H9 (cell line): ENCODE results near the gene THY1. TPM values are rescaled to one million over a fixed set of nuclear protein-coding genes. Genes with fewer than 3 reads are reported as not detected.

Experiments
- DNase-seq: peaks from one replicate; pipeline ENCODE4 v3.0.0-alpha.2; 2017
- H2AFZ ChIP-seq: one replicate; pipeline ENCODE4 v1.6.1; 2013; ENCODE audit warnings: mild to moderate bottlenecking, low read length, control low read depth, moderate library complexity
- H2AK5ac ChIP-seq: 2 replicates; pipeline ENCODE4 v1.6.1; 2013; ENCODE audit warnings: low read length, control low read depth, mixed read lengths; ENCODE audit not compliant: insufficient read length
- H2BK120ac ChIP-seq: one replicate; pipeline ENCODE4 v1.6.1; 2013; ENCODE audit warnings: low read depth, mild to moderate bottlenecking, low read length, control low read depth, inconsistent platforms; ENCODE audit not compliant: poor library complexity, severe bottlenecking
- H2BK12ac ChIP-seq: 2 replicates; pipeline ENCODE4 v1.6.1; 2013; ENCODE audit warnings: low read length, control low read depth, mixed read lengths, low read depth; ENCODE audit not compliant: insufficient read length
- H2BK15ac ChIP-seq: 2 replicates; pipeline ENCODE4 v1.6.1; 2013; ENCODE audit warnings: low read depth, low read length, control low read depth
- H2BK20ac ChIP-seq: one replicate; pipeline ENCODE4 v1.6.1; 2013; ENCODE audit warnings: low read depth, mild to moderate bottlenecking, low read length, control low read depth, inconsistent platforms; ENCODE audit not compliant: poor library complexity, severe bottlenecking
- H2BK5ac ChIP-seq: 2 replicates; pipeline ENCODE4 v1.6.1; 2013; ENCODE audit warnings: low read length, control low read depth, mixed read lengths; ENCODE audit not compliant: insufficient read length
- H3K14ac ChIP-seq: 2 replicates; pipeline ENCODE4 v1.6.1; 2013; ENCODE audit warnings: low read length, control low read depth; ENCODE audit not compliant: insufficient read depth
- H3K18ac ChIP-seq: 2 replicates; pipeline ENCODE4 v1.6.1; 2013; ENCODE audit warnings: low read depth, mild to moderate bottlenecking, mixed read lengths, low read length, control low read depth; ENCODE audit not compliant: insufficient read length
- H3K23ac ChIP-seq: 2 replicates; pipeline ENCODE4 v1.6.1; 2013; ENCODE audit warnings: low read length, control low read depth, mixed read lengths, low read depth; ENCODE audit not compliant: insufficient read length
- H3K23me2 ChIP-seq: 2 replicates; pipeline ENCODE4 v1.6.1; 2013; ENCODE audit warnings: low read depth, mild to moderate bottlenecking, mixed read lengths, low read length, control low read depth; ENCODE audit not compliant: insufficient read length, poor library complexity, severe bottlenecking
- H3K27ac ChIP-seq: 2 replicates; pipeline ENCODE4 v1.5.1; 2013; ENCODE audit warnings: low read length, control low read depth, mixed read lengths, low read depth; ENCODE audit not compliant: insufficient read length
- H3K27me3 ChIP-seq: 2 replicates; pipeline ENCODE4 v1.6.1; 2013; ENCODE audit warnings: low read length, control low read depth, inconsistent platforms; ENCODE audit not compliant: insufficient read depth
- H3K4ac ChIP-seq: 2 replicates; pipeline ENCODE4 v1.6.1; 2013; ENCODE audit warnings: low read depth, mild to moderate bottlenecking, control low read depth, inconsistent platforms, low read length, moderate library complexity
- H3K4me1 ChIP-seq: 2 replicates; pipeline ENCODE4 v1.6.1; 2013; ENCODE audit warnings: low read length, control low read depth, inconsistent platforms; ENCODE audit not compliant: insufficient read depth
- H3K4me2 ChIP-seq: 2 replicates; pipeline ENCODE4 v1.6.1; 2013; ENCODE audit warnings: low read length, control low read depth, mixed read lengths; ENCODE audit not compliant: insufficient read length, insufficient read depth
- H3K56ac ChIP-seq: 2 replicates; pipeline ENCODE4 v1.6.1; 2013; ENCODE audit warnings: low read depth, mild to moderate bottlenecking, mixed read lengths, low read length, control low read depth; ENCODE audit not compliant: insufficient read length
- H3K79me1 ChIP-seq: 2 replicates; pipeline ENCODE4 v1.6.1; 2013; ENCODE audit warnings: low read depth, mild to moderate bottlenecking, moderate library complexity, low read length, control low read depth, inconsistent platforms; ENCODE audit not compliant: insufficient read depth, poor library complexity, severe bottlenecking
- H3K79me2 ChIP-seq: 2 replicates; pipeline ENCODE4 v1.6.1; 2013; ENCODE audit warnings: low read length, control low read depth, inconsistent platforms; ENCODE audit not compliant: insufficient read depth
- H3K9ac ChIP-seq: 2 replicates; pipeline ENCODE4 v1.6.1; 2013; ENCODE audit warnings: low read length, control low read depth, mixed read lengths; ENCODE audit not compliant: insufficient read length; ENCODE audit errors: extremely low read depth
- H3K9me3 ChIP-seq: one replicate; pipeline ENCODE4 v1.6.1; 2013; ENCODE audit warnings: low read depth, low read length, inconsistent platforms; ENCODE audit not compliant: control insufficient read depth
- H3T11ph ChIP-seq: one replicate; pipeline ENCODE4 v1.6.1; 2013; ENCODE audit warnings: mild to moderate bottlenecking, low read length, control low read depth, inconsistent platforms
- H4K20me1 ChIP-seq: one replicate; pipeline ENCODE4 v1.6.1; 2013; ENCODE audit not compliant: control insufficient read depth, insufficient read length, insufficient read depth
- H4K5ac ChIP-seq: 2 replicates; pipeline ENCODE4 v1.6.1; 2013; ENCODE audit warnings: low read depth, mild to moderate bottlenecking, mixed read lengths, low read length, control low read depth; ENCODE audit not compliant: insufficient read length
- H4K8ac ChIP-seq: replicated peaks from 2 replicates; pipeline ENCODE4 v1.6.1; 2013; ENCODE audit warnings: low read length, control low read depth, mixed read lengths, low read depth; ENCODE audit not compliant: insufficient read length
- H4K91ac ChIP-seq: 2 replicates; pipeline ENCODE4 v1.6.1; 2013; ENCODE audit warnings: low read depth, mild to moderate bottlenecking, moderate library complexity, mixed read lengths, low read length, control low read depth; ENCODE audit not compliant: insufficient read length
- H3K27ac Mint-ChIP-seq, 3 experiments: 2 replicates in 2 of 3; 3 replicates in 1 of 3; pipeline ENCODE4 v1.8.0; 2020 to 2021; ENCODE audit warnings: mixed read lengths in 3 of 3, mild to moderate bottlenecking in 1 of 3, moderate library complexity in 1 of 3
- H3K27me3 Mint-ChIP-seq: 2 replicates; pipeline ENCODE4 v1.8.0; 2021; ENCODE audit warnings: low read depth, mild to moderate bottlenecking, moderate library complexity, mixed read lengths
- H3K36me3 Mint-ChIP-seq, 3 experiments: 2 replicates in 2 of 3; 3 replicates in 1 of 3; pipeline ENCODE4 v1.8.0; 2020 to 2021; ENCODE audit warnings: low read depth in 3 of 3, mixed read lengths in 3 of 3; ENCODE audit not compliant: insufficient read depth in 1 of 3
- H3K4me1 Mint-ChIP-seq, 2 experiments: 2 replicates each; pipeline ENCODE4 v1.8.0; 2020; ENCODE audit warnings: mixed read lengths in 2 of 2
- H3K4me3 Mint-ChIP-seq, 2 experiments: 2 replicates in 1 of 2; 3 replicates in 1 of 2; pipeline ENCODE4 v1.8.0; 2020 to 2021; ENCODE audit warnings: mild to moderate bottlenecking in 2 of 2, mixed read lengths in 2 of 2, moderate library complexity in 1 of 2
- H3K9me3 Mint-ChIP-seq, 2 experiments: 2 replicates in 1 of 2; 3 replicates in 1 of 2; pipeline ENCODE4 v1.8.0; 2020; ENCODE audit warnings: mild to moderate bottlenecking in 2 of 2, mixed read lengths in 2 of 2, moderate library complexity in 1 of 2
- CTCF ChIP-seq: fragments of 200-600 bp; sonication (generic); conservative IDR thresholded peaks from 3 replicates; pipeline ENCODE4 v1.8.0; 2021; ENCODE audit warnings: antibody characterized with exemption, mild to moderate bottlenecking
- WGBS: extraction: QIAGEN DNeasy Blood & Tissue Kit; methylation state at CpG from one replicate; pipeline ENCODE4 v1.1.7; 2013; ENCODE audit warnings: missing lambda C conversion rate, low lambda C conversion rate, mixed read lengths; ENCODE audit not compliant: insufficient read length; ENCODE audit errors: extremely low coverage; 5-methylcytosine and 5-hydroxymethylcytosine counted together
- total RNA-seq: library from RNA; stranded (reverse); gene quantifications from 2 replicates; pipeline ENCODE4 v1.2.1, GENCODE V29; 2021

Gene THY1
- total RNA-seq, 1 experiment from 2014 or later = 176 TPM

GRCh38 chr11:119421941-119422808, 797 bp downstream of the THY1 start:
- TF ChIP-seq CTCF = no peak
- no CpG with 5 or more reads among the region's 49 CpGs for WGBS

More at GRCh38 chr11:119421941-119422808, 797 bp downstream of the THY1 start:
- H2AFZ ChIP-seq = no peak overlapping the region
- Mint-ChIP-seq H3K27ac (peak overlapping the region in 2 of 3 experiments; percentile 87 to 93; a peak in 5 of 7 replicates), H3K27me3 (peaks cover 6% of the 10 kb centered on the region), H3K4me1 (peaks cover 60 to 63% of the 10 kb centered on the region in 2 experiments), H3K4me3 (peak overlapping the region; percentile 95 to 97), H3K36me3 (peaks cover 28 to 44% (median 39%) of the 10 kb centered on the region in 3 experiments), H3K9me3 (no peaks in the 10 kb centered on the region; a peak in 2 of 5 replicates)
- no peak overlapping the region for H2BK20ac ChIP-seq
- peak overlapping the region; percentile 71 for H3K9ac ChIP-seq
- H2BK5ac ChIP-seq = no peak overlapping the region
- H4K5ac ChIP-seq = no peak overlapping the region
- no peak overlapping the region for H4K91ac ChIP-seq
- H3K27ac ChIP-seq = no peak overlapping the region
- H3K14ac ChIP-seq = peak overlapping the region; percentile 70; the same call in 1 of the 2 replicates
- no peak overlapping the region for H2BK12ac ChIP-seq
- peak overlapping the region; percentile 60 for H3K18ac ChIP-seq
- H3K4me2 ChIP-seq = peak overlapping the region; percentile 55
- no peaks in the 10 kb centered on the region for H3K9me3 ChIP-seq
- H3K27me3 ChIP-seq = no peaks in the 10 kb centered on the region
- peaks cover 22% of the 10 kb centered on the region for H3K4me1 ChIP-seq
- peaks cover 8% of the 10 kb centered on the region; the same call in 1 of the 2 replicates for H3K79me2 ChIP-seq
- H3K4ac ChIP-seq = no peak overlapping the region
- H4K8ac ChIP-seq = no peak overlapping the region
- no peak overlapping the region for H2BK120ac ChIP-seq
- H3K23ac ChIP-seq = no peak overlapping the region
- H3T11ph ChIP-seq = no peak overlapping the region
- H2AK5ac ChIP-seq = no peak overlapping the region
- H3K79me1 ChIP-seq = no peaks in the 10 kb centered on the region
- no peak overlapping the region for H3K56ac ChIP-seq
- peaks cover 3% of the 10 kb centered on the region for H3K23me2 ChIP-seq
- no peak for DNase-seq
- no peak overlapping the region for H2BK15ac ChIP-seq
- peaks cover 2% of the 10 kb centered on the region for H4K20me1 ChIP-seq
